D721Med (cell line): ENCODE measurements around the gene ZNF611.
"Not testable (repeated sequence)": the region's sequence is repeated elsewhere in the genome, so short reads cannot be mapped to it uniquely, and the experiment has no call there.

ENCODE experiments used
- DNase-seq: peaks from one replicate; pipeline ENCODE4 v3.0.0; 2011; ENCODE audit warnings: low spot score; ENCODE audit not compliant: insufficient read length
- FAIRE-seq: peaks from 2 replicates; lab custom pipeline; 2011; peaks lifted over from hg19 to GRCh38; lab: Jason Lieb, UNC
- TF ChIP-seq, protein P1 (sequence below): IDR thresholded peaks from 2 replicates; pipeline ENCODE4 v1.5.1; 2012; ENCODE audit warnings: mild to moderate bottlenecking, control low read depth; ENCODE audit not compliant: insufficient read depth; ENCODE audit errors: missing control alignments

The ZNF611 gene

DNA sequence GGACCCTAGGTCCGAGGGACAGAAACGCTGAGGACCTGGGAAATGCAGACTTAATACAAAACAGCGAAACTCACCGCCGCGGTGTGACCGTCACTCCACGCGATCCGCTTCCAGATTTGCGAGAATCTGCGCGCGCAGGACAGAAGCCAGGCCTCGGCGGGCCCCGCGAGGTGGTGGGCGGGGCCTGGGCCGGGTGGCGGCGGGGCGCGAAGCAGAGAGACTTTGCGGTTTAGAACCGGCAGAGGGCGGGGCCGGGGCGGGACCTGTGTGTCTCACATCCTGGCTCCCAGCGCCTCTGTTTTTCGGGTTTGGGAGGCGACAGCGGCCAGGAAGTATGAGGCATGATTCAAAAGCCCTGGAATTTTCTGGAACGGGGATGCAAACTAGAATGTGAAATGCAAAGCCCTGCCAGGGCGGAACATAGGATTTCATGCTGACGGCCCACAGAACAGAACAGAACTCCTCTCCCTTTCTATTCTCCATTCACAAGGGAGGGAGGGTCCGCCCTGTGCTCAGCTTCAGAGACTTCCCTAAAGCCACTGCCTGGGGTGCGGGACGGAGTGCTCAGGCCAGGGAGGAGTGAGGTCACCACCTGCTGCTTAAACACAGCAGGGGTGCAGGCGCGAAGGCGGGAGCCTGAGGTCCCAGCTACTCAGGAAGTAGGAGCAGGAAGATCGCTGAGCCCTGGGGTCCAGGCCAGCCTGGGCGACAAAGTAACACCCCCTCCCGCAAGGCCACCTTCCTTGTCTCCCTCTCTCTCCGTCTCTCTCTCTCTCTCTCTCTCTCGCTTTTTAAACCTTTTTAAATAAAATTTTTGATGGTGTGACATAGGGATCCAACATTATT is 44.3 kb downstream of the ZNF611 start:
- FAIRE-seq (no peak), DNase-seq (peak; percentile 46)
- TF ChIP-seq, protein P1, sequence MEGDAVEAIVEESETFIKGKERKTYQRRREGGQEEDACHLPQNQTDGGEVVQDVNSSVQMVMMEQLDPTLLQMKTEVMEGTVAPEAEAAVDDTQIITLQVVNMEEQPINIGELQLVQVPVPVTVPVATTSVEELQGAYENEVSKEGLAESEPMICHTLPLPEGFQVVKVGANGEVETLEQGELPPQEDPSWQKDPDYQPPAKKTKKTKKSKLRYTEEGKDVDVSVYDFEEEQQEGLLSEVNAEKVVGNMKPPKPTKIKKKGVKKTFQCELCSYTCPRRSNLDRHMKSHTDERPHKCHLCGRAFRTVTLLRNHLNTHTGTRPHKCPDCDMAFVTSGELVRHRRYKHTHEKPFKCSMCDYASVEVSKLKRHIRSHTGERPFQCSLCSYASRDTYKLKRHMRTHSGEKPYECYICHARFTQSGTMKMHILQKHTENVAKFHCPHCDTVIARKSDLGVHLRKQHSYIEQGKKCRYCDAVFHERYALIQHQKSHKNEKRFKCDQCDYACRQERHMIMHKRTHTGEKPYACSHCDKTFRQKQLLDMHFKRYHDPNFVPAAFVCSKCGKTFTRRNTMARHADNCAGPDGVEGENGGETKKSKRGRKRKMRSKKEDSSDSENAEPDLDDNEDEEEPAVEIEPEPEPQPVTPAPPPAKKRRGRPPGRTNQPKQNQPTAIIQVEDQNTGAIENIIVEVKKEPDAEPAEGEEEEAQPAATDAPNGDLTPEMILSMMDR: no peak

DNA sequence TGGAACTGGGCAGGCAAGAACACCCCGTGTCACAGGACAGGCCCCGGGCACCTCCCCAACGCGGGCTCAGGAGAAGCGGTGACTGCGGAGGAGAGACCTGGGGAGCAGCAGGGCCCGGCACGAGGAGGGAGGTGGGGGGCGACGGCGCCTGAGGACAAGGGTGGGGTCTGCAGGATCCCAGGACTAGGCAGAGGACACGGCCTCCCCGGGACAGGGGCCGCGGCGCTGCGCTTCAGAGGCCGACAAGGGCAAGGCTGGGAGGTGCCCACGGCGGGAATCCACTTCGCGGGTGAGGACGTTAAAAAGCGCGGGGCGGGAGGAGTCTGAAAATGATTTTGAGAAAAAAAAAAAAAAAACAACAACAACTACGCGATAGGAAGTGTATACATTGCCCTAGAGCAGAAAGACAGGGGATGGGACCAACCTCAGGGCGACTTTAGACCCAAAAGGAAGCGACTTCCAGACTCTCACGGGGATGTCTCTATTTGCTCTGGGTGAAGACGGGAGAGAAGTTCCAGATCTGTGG is 44.9 kb downstream of the ZNF611 start:
- TF ChIP-seq, protein P1: no peak
- FAIRE-seq (no peak), DNase-seq (no peak)

DNA sequence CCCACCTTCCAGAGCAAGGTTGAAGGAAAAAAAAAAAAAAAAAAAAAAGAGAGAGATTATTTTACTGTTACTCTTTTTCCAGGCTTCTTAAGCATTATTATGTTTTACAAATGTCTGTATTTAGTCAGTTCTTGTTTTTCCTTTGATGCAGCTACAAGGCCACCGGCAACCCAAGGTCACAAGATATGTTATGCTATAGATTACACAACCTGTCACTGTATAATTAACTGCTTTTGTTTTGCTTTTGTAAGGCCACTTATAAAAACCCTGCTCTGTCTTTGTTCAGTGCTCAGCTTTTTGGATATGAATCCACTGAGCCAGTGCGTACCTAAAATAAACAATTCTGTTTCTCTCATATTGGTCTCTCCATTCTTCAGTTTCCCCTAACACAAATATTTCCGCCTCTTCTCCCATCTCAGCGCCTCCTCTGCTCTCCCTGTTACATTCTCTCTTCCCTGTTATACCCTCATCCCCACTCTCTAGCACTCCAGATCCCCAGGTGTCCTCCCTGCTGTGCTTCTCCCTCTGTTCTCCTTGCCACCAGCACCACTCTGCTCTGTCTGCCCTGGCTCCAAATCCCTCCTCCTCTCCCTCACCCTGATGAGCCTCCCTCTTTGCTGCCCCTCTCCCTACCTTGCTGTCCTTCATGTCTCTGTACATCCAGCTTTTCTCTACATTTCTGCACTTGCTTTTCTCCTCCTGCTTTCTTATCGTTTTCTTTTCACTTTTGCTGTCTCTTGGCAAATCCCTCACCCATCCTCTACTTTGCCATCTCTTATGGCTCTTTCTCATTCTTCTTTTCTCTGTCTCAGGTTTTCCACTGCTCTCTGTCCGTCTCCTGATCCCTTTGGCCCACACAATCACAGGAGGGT is 45.7 kb downstream of the ZNF611 start:
- not testable (repeated sequence) for DNase-seq, FAIRE-seq

DNA sequence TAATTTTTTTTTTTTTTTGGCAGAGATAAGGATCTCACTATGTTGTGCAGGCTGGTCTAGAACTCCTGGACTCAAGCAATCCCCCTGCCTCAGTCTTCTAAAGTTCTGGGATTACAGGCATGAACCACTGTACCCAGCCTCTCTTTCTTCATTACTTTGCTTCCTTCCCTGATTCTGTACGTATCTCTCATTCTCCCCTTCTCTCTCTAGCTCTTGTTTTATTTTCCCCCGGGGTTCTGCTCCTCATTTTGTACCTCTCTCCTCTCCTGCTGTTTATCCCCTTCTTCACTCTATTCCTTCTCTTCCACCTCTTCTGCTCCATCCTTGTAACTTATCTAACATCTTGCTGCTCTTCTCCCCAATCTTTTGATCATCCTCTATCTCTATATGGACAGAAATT is 46.5 kb downstream of the ZNF611 start:
- DNase-seq (no peak), FAIRE-seq (no peak)
- TF ChIP-seq, protein P1: no peak

DNA sequence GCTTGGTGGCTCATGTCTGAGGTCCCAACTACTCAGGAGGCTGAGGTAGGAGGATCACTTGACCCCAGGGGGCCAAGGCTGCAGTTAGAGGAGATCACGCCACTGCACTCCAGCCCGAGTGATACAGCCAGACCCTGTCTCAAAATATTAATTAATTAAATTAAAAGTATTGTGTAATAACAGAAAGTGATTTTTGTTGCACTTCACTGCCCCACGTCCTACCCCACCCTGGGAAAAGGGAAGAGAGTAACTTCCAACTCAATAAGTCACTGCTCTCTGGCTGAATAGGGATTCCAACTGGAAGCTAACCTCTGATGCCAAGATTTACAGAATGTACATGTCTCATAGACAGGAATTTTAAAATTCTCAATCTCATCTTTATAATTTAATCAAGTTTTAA is 47.2 kb downstream of the ZNF611 start:
- TF ChIP-seq, protein P1: no peak
- no peak for FAIRE-seq
- no peak for DNase-seq

DNA sequence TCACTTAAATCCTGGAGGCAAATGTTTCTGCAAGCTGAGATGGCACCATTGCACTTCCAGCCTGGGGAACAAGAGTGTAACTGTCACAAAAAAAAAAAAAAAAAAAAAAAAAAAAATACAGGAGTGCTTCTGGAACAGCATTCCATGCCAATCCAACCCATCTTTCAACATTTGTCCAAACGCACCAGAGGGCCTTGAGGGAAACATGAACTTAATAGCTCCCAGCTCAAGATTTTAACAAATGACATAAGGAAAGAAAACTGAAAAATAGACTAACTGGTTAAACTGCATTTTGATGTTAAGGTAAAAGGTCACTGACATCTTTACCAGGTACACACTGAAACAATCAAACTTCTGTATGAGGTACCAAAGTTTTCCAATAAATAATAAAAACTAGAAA is 49.0 kb downstream of the ZNF611 start:
- FAIRE-seq (no peak), DNase-seq (no peak)
- TF ChIP-seq, protein P1: no peak

DNA sequence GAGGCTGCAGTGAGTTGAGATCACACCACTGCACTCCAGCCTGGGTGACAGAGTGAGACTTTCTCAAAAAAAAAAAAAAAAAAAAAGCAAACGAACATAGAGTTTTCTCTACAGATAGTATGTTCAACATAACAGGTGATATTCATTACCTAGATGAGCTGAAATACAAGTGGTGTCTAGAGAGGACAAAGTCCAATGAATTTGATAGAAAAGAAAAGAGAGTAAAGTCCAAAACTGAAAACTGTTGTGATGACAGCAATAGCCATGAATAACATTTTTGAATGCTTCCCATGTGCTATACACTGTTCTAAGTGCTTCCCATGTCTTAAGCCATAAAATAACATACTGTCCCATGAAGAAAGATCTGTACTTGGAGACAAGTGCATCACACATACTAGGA is 53.6 kb downstream of the ZNF611 start:
- not testable (repeated sequence) for DNase-seq, FAIRE-seq

DNA sequence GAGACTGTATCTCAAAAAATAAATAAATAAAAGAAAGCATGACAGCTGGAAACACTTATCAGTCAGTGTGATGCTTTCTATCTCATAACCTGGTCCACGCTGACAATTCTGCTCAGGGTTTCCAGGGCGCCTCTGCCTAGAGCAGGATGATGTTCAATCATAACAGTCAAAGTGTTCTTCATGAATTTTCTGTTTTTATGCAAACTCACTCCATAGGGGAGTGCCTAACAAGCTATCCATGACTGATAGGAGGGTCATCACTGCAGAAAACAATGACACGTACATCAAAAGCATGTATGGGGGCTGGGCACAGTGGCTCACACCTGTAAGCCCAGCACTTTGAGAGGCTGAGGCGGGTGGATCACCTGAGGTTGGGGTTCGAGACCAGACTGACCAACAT is 55.2 kb downstream of the ZNF611 start:
- no peak for FAIRE-seq
- DNase-seq: no peak
- TF ChIP-seq, protein P1: no peak

DNA sequence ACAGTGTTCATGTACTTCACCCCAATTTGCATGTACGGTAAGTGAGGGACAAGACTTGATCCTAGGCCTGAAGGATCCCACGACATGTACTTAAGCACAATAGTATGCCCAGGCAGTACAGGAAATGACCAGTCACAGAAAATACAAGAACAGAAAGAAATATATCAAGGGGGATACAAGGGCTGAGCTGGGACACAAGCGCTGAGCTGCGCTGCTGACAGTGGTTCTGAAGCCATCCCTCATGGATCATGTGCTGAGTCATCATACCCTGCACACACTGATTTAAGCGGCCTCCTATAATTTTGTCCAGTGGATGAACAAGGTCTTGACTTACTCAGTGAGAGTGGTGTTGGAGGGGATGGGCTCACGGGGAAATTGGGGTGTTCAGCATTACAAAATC is 59.6 kb downstream of the ZNF611 start:
- not testable (repeated sequence) for FAIRE-seq, DNase-seq
